Spleen (tissue), 11 donors: ENCODE measurements around the gene PIK3R5. TPM values are rescaled to one million over a fixed set of nuclear protein-coding genes. Genes with fewer than 3 reads are reported as not detected.

Experiments
- DNase-seq: peaks from one replicate; pipeline ENCODE4 v3.0.0-alpha.2; 2020
- H3K27ac ChIP-seq, 8 donors: fragments of 200-600 bp; sonication (generic) in 7 of 8; 1 replicate in 4 of 8; 2 replicates in 4 of 8; pipeline versions ENCODE4 v1.5.0 to v1.8.0; 2016 to 2021; ENCODE audit warnings: inconsistent platforms in 4 of 8, mild to moderate bottlenecking in 4 of 8, moderate library complexity in 1 of 8
- H3K27me3 ChIP-seq, 7 donors: fragments of 200-600 bp; sonication (generic) in 6 of 7; replicated peaks in 1 of 7; 1 replicate in 4 of 7; 2 replicates in 3 of 7; pipeline versions ENCODE4 v1.5.0 to v1.8.0; 2016 to 2021; ENCODE audit warnings: inconsistent platforms in 3 of 7, mild to moderate bottlenecking in 1 of 7
- H3K36me3 ChIP-seq, 6 donors: fragments of 200-600 bp; sonication (generic) in 5 of 6; 1 replicate in 4 of 6; 2 replicates in 2 of 6; pipeline versions ENCODE4 v1.5.0 to v1.8.0; 2016 to 2021; ENCODE audit warnings: inconsistent platforms in 2 of 6
- H3K4me1 ChIP-seq, 6 donors: fragments of 200-600 bp; sonication (generic) in 5 of 6; 1 replicate in 3 of 6; 2 replicates in 3 of 6; pipeline versions ENCODE4 v1.5.0 to v1.8.0; 2016 to 2021; ENCODE audit warnings: inconsistent platforms in 3 of 6
- H3K4me3 ChIP-seq, 8 donors: fragments of 200-600 bp; sonication (generic) in 7 of 8; 1 replicate in 4 of 8; 2 replicates in 4 of 8; pipeline versions ENCODE4 v1.5.0 to v1.8.0; 2016 to 2021; ENCODE audit warnings: inconsistent platforms in 4 of 8, mild to moderate bottlenecking in 4 of 8, moderate library complexity in 2 of 8
- H3K9me3 ChIP-seq, 8 donors: fragments of 200-600 bp; sonication (generic) in 7 of 8; 1 replicate in 4 of 8; 2 replicates in 4 of 8; pipeline versions ENCODE4 v1.5.0 to v1.8.0; 2016 to 2021; ENCODE audit warnings: inconsistent platforms in 4 of 8
- CTCF ChIP-seq, 11 experiments: fragments of 200-600 bp in 7 of 11; fragments of 450-650 bp in 4 of 11; sonication (generic) in 4 of 11; IDR thresholded peaks in 8 of 11; conservative IDR thresholded peaks in 3 of 11; 1 replicate in 7 of 11; 2 replicates in 4 of 11; pipeline versions ENCODE4 v1.4.0 to v1.8.0; 2016 to 2021; ENCODE audit warnings: antibody characterized with exemption in 11 of 11, inconsistent platforms in 4 of 11, mild to moderate bottlenecking in 1 of 11
- POLR2A ChIP-seq, 3 donors: fragments of 450-650 bp; IDR thresholded peaks; one replicate each; pipeline ENCODE4 v1.5.1; 2017; ENCODE audit warnings: antibody characterized with exemption in 3 of 3, mild to moderate bottlenecking in 1 of 3
- POLR2AphosphoS5 ChIP-seq, 3 donors: sonication (generic); formaldehyde crosslinking; IDR thresholded peaks; one replicate each; pipeline ENCODE4 v1.5.1; 2017; ENCODE audit warnings: antibody characterized with exemption in 3 of 3
- WGBS, 5 donors: extraction: QIAGEN DNeasy Blood & Tissue Kit in 3 of 5; methylation state at CpG; one replicate each; pipeline versions ENCODE4 v1.1.5 to v1.1.7; 2013 to 2018; 5-methylcytosine and 5-hydroxymethylcytosine counted together
- intact Hi-C: fragments of 100-400 bp; cut with DNase I; formaldehyde crosslinking; loops from one replicate; pipeline ENCODE4 v1.15.0; 2023; ENCODE audit warnings: low total_unique reads
- polyA plus RNA-seq, 3 donors: library from polyadenylated mRNA; stranded (reverse); fragments of 200-250 nt; gene quantifications; one replicate each; pipeline ENCODE4 v1.2.1, GENCODE V29; 2013
- total RNA-seq, 7 donors: library from RNA; depleted of rRNA in 3 of 7; stranded (reverse); fragments of >200 nt in 3 of 7; fragmentation: NEBNext Ultra II Directional in 4 of 7; extraction: Animal tissue kit (Norgen Biotek cat#: 25700) in 4 of 7; gene quantifications; one replicate each; pipeline versions ENCODE4 v1.1.0 to v1.2.1, GENCODE V29; 2016 to 2021
- donor health status: healthy with polysubstance abuse.
- donor health status: DM: no; HTN: no; CAD: no; lungs with moderate emphysema.
- donor health status: DM: no; HTN: no; CAD: no.
- donor health status: Bipolar disorder and iron deficiency.
- donor health status: healthy.
- donor health status: DM: no; HTN: no; CAD: no.
- donor health status: DM: yes; HTN: yes; CAD: no.

Gene PIK3R5
- total and polyA plus RNA-seq, 10 donors: 8.5 to 110 (median 68.4) TPM

DNA sequence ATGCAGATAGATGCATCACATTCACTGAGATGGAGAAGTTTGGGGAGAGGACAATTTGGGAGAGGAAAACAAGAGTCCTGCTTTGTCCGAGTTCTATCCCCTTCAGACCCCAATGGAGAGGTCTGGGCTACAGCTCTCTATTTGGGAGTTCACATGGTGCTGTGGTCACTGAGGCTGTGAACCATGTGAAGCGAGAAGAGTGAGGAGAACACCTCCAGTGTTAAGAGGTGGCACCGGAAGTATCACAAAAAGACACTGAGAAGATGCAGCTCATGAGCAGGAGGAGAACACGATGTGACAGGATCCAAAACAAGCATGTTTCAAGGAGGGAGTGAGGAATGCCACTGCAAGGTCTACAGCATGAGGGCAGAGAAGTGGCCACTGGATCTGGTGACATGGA lies 39.7 kb downstream of the PIK3R5 start:
- Histone ChIP-seq H3K9me3 (peaks cover 15 to 48% (median 40%) of the 10 kb centered on the region in 8 donors), H3K4me3 (no peak overlapping the region), H3K27me3 (no peaks in the 10 kb centered on the region), H3K27ac (peak overlapping the region in 3 of 8 donors; percentile 5 to 49 (median 5)), H3K4me1 (peaks cover 0 to 73% (median 8%) of the 10 kb centered on the region in 6 donors), H3K36me3 (peaks cover 0 to 17% (median 0%) of the 10 kb centered on the region in 6 donors)
- intact Hi-C loops: no loop called here
- DNase-seq: no peak
- peak in 1 of 3 donors; percentile 28 for TF ChIP-seq POLR2AphosphoS5 (IDR thresholded peaks at IDR 0.05)
- TF ChIP-seq CTCF (IDR thresholded peaks at IDR 0.05 in 8 of 11, conservative IDR thresholded peaks at IDR 0.05 in 3 of 11): no peak
- no peak for TF ChIP-seq POLR2A (IDR thresholded peaks at IDR 0.05)
- WGBS, 5 donors: 82 to 94% (median 83%) methylated on average over 4 of the region's 4 CpGs

GRCh38 chr17:8925141-8925540 lies 40.4 kb downstream of the PIK3R5 start:
- no peak overlapping the region for H3K4me3 ChIP-seq
- no peak for DNase-seq
- H3K36me3 ChIP-seq: peaks cover 0 to 17% (median 0%) of the 10 kb centered on the region in 6 donors
- intact Hi-C loops: no loop called here
- H3K27ac ChIP-seq: peak overlapping the region in 1 of 8 donors; percentile 84
- H3K27me3 ChIP-seq: no peaks in the 10 kb centered on the region
- peaks cover 0 to 72% (median 8%) of the 10 kb centered on the region in 6 donors for H3K4me1 ChIP-seq
- peaks cover 15 to 42% (median 35%) of the 10 kb centered on the region in 8 donors for H3K9me3 ChIP-seq
- no peak for TF ChIP-seq POLR2AphosphoS5 (IDR thresholded peaks at IDR 0.05)
- TF ChIP-seq CTCF (IDR thresholded peaks at IDR 0.05 in 8 of 11, conservative IDR thresholded peaks at IDR 0.05 in 3 of 11): no peak
- TF ChIP-seq POLR2A (IDR thresholded peaks at IDR 0.05): no peak

- no peak for DNase-seq
- H3K27ac ChIP-seq: peak overlapping the region in 3 of 8 donors; percentile 53 to 87 (median 84)
- peaks cover 0 to 17% (median 0%) of the 10 kb centered on the region in 6 donors for H3K36me3 ChIP-seq
- TF ChIP-seq POLR2AphosphoS5 (IDR thresholded peaks at IDR 0.05): no peak
- TF ChIP-seq CTCF (IDR thresholded peaks at IDR 0.05 in 8 of 11, conservative IDR thresholded peaks at IDR 0.05 in 3 of 11): no peak
- no peak for TF ChIP-seq POLR2A (IDR thresholded peaks at IDR 0.05)
- 70 to 85% (median 80%) methylated on average over 6 of the region's 6 CpGs for WGBS, 5 donors
- H3K27me3 ChIP-seq: no peaks in the 10 kb centered on the region
- peaks cover 0 to 73% (median 8%) of the 10 kb centered on the region in 6 donors for H3K4me1 ChIP-seq
- intact Hi-C loops: no loop called here
- H3K9me3 ChIP-seq: peaks cover 15 to 37% (median 30%) of the 10 kb centered on the region in 8 donors
- no peak overlapping the region for H3K4me3 ChIP-seq
Measured at GRCh38 chr17:8924595-8924994, 40.9 kb downstream of the PIK3R5 start.

DNA sequence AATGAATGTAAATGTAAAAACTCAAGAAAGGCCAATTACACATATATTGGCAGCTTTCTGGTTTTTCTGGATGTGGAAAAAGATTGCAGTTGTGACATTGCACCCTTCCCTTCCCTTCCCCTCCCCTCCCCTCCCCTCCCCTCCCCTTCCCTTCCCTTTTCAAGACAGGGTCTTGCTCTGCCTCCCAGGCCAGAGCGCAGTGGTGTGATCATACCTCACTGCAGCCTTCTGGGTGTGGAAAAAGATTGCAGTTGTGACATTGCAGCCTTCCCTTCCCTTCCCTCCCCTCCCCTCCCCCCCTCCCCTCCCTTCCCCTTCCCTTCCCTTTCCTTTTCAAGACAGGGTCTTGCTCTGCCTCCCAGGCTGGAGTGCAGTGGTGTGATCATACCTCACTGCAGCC lies 41.7 kb downstream of the PIK3R5 start:
- intact Hi-C loops: no loop called here
- Histone ChIP-seq H3K4me3 (no peak overlapping the region), H3K9me3 (peaks cover 12 to 32% (median 23%) of the 10 kb centered on the region in 8 donors), H3K27ac (peak overlapping the region in 4 of 8 donors; percentile 57 to 87 (median 84)), H3K36me3 (peaks cover 0 to 17% (median 0%) of the 10 kb centered on the region in 6 donors), H3K4me1 (peaks cover 0 to 80% (median 8%) of the 10 kb centered on the region in 6 donors), H3K27me3 (no peaks in the 10 kb centered on the region)
- 40 to 67% (median 60%) methylated on average over 1 of the region's 1 CpG; no CpG with 5 or more reads in 2 of the 5 donors for WGBS, 5 donors
- no peak for DNase-seq
- TF ChIP-seq CTCF (IDR thresholded peaks at IDR 0.05 in 8 of 11, conservative IDR thresholded peaks at IDR 0.05 in 3 of 11) (no peak), POLR2A (IDR thresholded peaks at IDR 0.05) (no peak), POLR2AphosphoS5 (IDR thresholded peaks at IDR 0.05) (no peak)
